ENCODE data around the gene ALG1.
A peak's percentile ranks its signal among the peaks of the same experiment; 100 is the strongest.
"Not testable (repeated sequence)": the region's sequence is repeated elsewhere in the genome, so short reads cannot be mapped to it uniquely, and the experiment has no call there.

Gene ALG1

DNA sequence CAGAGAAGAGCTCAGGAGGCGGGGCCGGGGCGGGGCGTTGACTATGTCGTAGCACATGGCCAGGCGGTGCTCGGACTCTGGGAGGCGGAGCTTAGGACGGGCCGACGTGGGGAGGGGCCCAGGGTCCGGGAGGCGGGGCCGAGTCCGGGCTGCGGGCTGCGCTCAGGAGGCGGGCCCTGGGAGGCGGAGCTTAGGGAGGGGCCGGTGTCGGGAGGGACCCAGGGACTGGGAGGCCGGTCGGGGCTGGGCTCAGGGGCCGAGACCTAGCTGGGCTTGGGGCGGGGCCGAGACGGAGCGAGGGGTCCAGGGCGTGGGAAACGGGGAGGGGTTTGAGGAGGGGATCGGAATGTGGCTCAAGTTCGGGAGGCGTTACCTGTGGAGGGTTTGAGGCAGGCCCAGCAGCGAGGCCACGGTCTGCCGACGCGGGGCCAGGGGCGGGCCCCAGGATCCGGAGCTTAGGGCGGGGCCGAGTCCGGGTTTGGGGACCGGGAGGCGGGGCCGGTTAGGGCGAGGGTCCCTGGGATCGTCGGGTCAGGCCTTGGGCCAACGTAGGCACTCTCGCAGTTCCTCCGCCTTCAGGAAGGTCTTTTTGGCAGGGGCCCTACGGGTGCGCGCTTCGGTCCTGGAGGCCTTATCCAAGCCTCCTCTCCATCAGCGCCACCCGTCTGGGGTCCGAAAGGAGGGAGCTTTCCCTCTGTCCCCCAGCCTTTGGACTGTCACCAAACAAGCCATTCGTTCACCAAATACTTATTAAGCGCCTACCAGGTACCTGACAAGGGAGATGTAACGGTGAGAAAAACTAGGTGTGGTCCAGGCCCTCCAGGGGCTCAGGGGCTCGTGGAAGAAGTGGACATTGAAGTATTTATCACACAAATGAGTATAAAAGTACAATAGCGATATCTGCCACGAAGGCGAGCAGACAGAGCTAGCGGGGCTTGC is 26.8 kb downstream of the ALG1 start:
- peak; percentile 43 for DNase-seq (ENCODE audit: low read depth)

- DNase-seq (ENCODE audit: low read depth) = not testable (repeated sequence)
Measured at GRCh38 chr16:5099174-5099573, 27.5 kb downstream of the ALG1 start.

- DNase-seq (ENCODE audit: low read depth) = not testable (repeated sequence)
Measured at GRCh38 chr16:5103296-5104032, 31.8 kb downstream of the ALG1 start.

DNA sequence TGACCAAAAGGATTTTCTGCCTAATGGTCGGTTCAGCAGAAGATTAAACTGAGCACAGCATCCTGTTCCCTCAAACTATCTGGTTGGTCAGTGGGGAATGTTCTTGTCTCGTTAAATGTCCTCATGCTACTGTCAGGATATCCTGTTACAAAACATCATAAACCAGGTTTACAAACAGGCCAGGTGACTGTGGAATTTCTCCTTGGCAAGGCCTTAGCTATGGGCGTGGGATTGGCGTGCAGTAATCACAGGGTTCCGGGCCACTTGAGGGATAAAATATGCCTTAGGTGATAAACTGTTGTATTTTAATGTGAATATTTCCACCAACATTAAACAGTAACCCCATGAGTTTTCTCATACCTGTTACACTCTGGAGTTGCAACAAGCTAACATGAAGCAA is 33.4 kb downstream of the ALG1 start:
- not testable (repeated sequence) for DNase-seq (ENCODE audit: low read depth)

- DNase-seq (ENCODE audit: low read depth) = no peak
Measured at GRCh38 chr16:5108505-5109158, 37.0 kb downstream of the ALG1 start.

- DNase-seq (ENCODE audit: low read depth) = not testable (repeated sequence)
Measured at GRCh38 chr16:5110933-5111332, 39.3 kb downstream of the ALG1 start.

DNA sequence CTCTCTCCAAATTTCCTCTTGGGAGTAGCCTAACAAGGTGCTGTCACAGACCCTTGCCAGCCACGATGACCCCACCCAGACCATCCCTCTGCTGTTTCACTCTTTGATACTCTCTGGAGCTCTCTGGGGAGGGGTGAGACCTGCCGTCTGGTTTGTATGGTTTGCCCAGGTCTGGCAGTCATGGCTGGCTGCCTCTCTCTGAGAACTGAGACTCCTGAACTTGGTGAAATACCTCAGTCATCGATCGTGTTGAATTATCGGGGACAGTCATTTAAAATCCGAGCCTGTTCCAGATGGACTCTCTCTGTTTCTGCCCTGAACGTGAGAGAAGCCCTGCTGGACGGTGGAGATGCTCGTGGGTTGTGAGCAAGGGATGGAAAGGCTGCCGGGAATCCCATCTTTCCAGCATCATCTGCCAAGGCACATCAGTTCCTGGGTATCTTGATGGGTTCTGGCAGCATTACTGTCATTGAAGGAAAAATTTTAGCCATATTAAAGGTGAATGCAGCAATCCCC is 45.2 kb downstream of the ALG1 start:
- not testable (repeated sequence) for DNase-seq (ENCODE audit: low read depth)

GRCh38 chr16:5117300-5118087 is 45.9 kb downstream of the ALG1 start:
- not testable (repeated sequence) for DNase-seq (ENCODE audit: low read depth)

DNA sequence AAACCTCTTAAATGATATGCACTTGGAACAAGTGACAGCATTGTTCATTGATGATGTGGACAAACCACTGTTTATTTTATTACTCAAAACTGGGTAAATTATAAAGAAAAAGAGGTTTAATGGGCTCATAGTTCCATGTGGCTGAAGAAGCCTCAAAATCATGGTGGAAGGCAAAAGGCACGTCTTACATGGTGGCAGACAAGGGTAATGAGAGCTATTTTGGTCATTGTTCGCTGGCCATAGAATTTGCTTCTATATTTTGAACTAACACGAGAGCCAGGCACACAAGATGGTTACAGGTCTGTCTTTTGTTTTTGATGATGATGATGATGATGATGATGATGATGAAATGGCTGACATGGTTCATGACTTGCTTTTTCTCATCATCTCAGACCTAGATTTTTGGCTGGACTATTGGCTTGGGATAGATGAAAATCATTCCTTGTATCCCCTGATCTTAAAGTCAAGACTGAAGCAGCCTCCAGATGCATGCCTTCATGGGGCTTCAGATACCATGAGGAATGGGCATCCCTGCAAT is 59.9 kb downstream of the ALG1 start:
- DNase-seq (ENCODE audit: low read depth) = not testable (repeated sequence)

- DNase-seq (ENCODE audit: low read depth) = not testable (repeated sequence)
Measured at GRCh38 chr16:5132915-5133600, 61.4 kb downstream of the ALG1 start.

DNA sequence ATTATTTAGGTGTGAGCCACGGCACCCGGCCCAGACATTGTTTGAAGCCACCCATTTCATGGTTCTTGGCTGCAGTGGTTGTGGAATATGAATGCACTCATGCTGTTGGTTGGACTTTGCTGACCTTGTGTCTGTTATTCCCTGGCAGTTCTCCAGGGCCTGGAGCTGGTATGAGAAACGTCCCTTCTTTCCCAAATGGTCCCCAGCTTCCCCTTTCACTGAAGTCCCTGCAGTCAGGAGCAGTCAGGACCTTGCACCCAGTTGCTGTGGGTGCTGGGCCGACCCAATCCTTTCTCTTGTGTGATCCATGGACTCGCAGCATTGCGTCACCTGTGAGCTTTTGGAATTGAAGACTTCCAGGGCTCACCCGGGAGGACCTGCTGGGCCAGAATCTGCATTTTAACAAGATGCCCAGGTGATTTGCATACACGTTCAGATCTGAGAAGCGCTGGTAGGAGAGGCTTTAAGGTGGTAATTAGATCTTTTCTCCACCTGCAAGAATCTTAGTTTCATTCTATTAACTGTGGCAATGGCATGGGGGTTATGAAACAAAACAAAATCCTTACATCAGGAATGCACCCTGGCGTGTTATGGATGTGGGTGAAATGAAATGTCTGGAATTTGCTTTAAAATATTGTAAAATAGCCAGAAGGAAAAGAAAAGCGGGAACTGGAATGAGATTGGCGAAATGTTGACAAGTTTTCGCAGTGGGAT is 63.3 kb downstream of the ALG1 start:
- not testable (repeated sequence) for DNase-seq (ENCODE audit: low read depth)

All from fibroblast of the conjunctiva (primary cell).